Mesodermal cell (in vitro differentiated cells): ENCODE results near the gene RAB41.
"Not testable (repeated sequence)": the region's sequence is repeated elsewhere in the genome, so short reads cannot be mapped to it uniquely, and the experiment has no call there.

Source experiments
- H3K27ac ChIP-seq: 2 replicates; pipeline ENCODE4 v1.7.0; 2013; ENCODE audit warnings: mild to moderate bottlenecking, low read depth, low read length, moderate library complexity; ENCODE audit not compliant: severe bottlenecking
- H3K36me3 ChIP-seq: 2 replicates; pipeline ENCODE4 v1.7.1; 2013; ENCODE audit warnings: mild to moderate bottlenecking, low read length, moderate library complexity; ENCODE audit not compliant: control insufficient read depth, insufficient read depth
- H3K4me1 ChIP-seq: one replicate; pipeline ENCODE4 v1.7.1; 2013; ENCODE audit warnings: mild to moderate bottlenecking, low read length; ENCODE audit not compliant: insufficient read depth, control insufficient read depth, poor library complexity, severe bottlenecking
- H3K4me3 ChIP-seq: 2 replicates; pipeline ENCODE4 v1.7.0; 2013; ENCODE audit warnings: low read length, control low read depth, mild to moderate bottlenecking; ENCODE audit not compliant: insufficient read depth, poor library complexity, severe bottlenecking; ENCODE audit errors: extremely low read depth
- H3K9me3 ChIP-seq: 2 replicates; pipeline ENCODE4 v1.7.1; 2013; ENCODE audit warnings: mild to moderate bottlenecking, low read length, moderate library complexity; ENCODE audit not compliant: control insufficient read depth
- WGBS, 2 experiments: methylation state at CpG; one replicate each; pipeline ENCODE4 v1.1.5; 2013; ENCODE audit warnings: missing lambda C conversion rate in 2 of 2; ENCODE audit not compliant: insufficient coverage in 2 of 2; 5-methylcytosine and 5-hydroxymethylcytosine counted together

Gene RAB41

GRCh38 chrX:70289793-70290770 lies 8.1 kb downstream of the RAB41 start, which contains the start of the genes KIF4A and PDZD11:
KIF4A (plus strand) TSS chrX:70290104; CDS start chrX:70290459, 355 bp downstream.
PDZD11 (minus strand) TSS chrX:70289927; CDS start chrX:70289341, 586 bp downstream.
- no peaks in the 10 kb centered on the region for H3K9me3 ChIP-seq
- H3K36me3 ChIP-seq: peaks cover 30% of the 10 kb centered on the region
- no peak within 1 kb of the TSS for H3K27ac ChIP-seq
- 0% methylated on average over 4 to 21 of the region's 62 CpGs for WGBS, 2 experiments
- H3K4me1 ChIP-seq: no peaks in the 10 kb centered on the region
- peak within 1 kb of the TSS; percentile 47 for H3K4me3 ChIP-seq

- Histone ChIP-seq H3K4me3 (no peak overlapping the region), H3K27ac (no peak overlapping the region), H3K36me3 (peaks cover 23% of the 10 kb centered on the region), H3K9me3 (no peaks in the 10 kb centered on the region), H3K4me1 (no peaks in the 10 kb centered on the region)
- WGBS, 2 experiments: no CpG with 5 or more reads among the region's 1 CpG
Measured at GRCh38 chrX:70292788-70293187, 10.8 kb downstream of the RAB41 start.

- 100% methylated on average over 1 of the region's 5 CpGs for WGBS, 2 experiments
- peaks cover 25% of the 10 kb centered on the region for H3K36me3 ChIP-seq
Measured at GRCh38 chrX:70293621-70294020, 11.6 kb downstream of the RAB41 start.

GRCh38 chrX:70301716-70302115 lies 19.7 kb downstream of the RAB41 start:
- WGBS, 2 experiments: no CpG with 5 or more reads among the region's 3 CpGs
- H3K4me3 ChIP-seq: no peak overlapping the region
- H3K36me3 ChIP-seq: peaks cover 51% of the 10 kb centered on the region
- peak overlapping the region; percentile 64 for H3K27ac ChIP-seq
- H3K9me3 ChIP-seq: no peaks in the 10 kb centered on the region
- H3K4me1 ChIP-seq: no peaks in the 10 kb centered on the region

More at GRCh38 chrX:70293621-70294020, 11.6 kb downstream of the RAB41 start:
- no peak overlapping the region for H3K4me3 ChIP-seq
- no peaks in the 10 kb centered on the region for H3K9me3 ChIP-seq
- no peak overlapping the region for H3K27ac ChIP-seq
- H3K4me1 ChIP-seq: no peaks in the 10 kb centered on the region

GRCh38 chrX:70313503-70313902 lies 31.5 kb downstream of the RAB41 start:
- WGBS, 2 experiments: no CpG with 5 or more reads among the region's 1 CpG
- Histone ChIP-seq H3K36me3 (peaks cover 11% of the 10 kb centered on the region), H3K27ac (no peak overlapping the region), H3K9me3 (no peaks in the 10 kb centered on the region), H3K4me3 (no peak overlapping the region), H3K4me1 (no peaks in the 10 kb centered on the region)

- no peaks in the 10 kb centered on the region for H3K9me3 ChIP-seq
- no peak overlapping the region for H3K4me3 ChIP-seq
- no peaks in the 10 kb centered on the region for H3K4me1 ChIP-seq
- no peaks in the 10 kb centered on the region for H3K36me3 ChIP-seq
- H3K27ac ChIP-seq: no peak overlapping the region
- 62 to 98% methylated on average over 2 to 4 of the region's 4 CpGs for WGBS, 2 experiments
Measured at GRCh38 chrX:70322784-70323183, 40.8 kb downstream of the RAB41 start.

GRCh38 chrX:70323628-70324027 lies 41.7 kb downstream of the RAB41 start:
- not testable (repeated sequence) for H3K4me3 ChIP-seq, H3K27ac ChIP-seq, H3K4me1 ChIP-seq, H3K9me3 ChIP-seq, H3K36me3 ChIP-seq
- whole genome bisulfite sequencing, 2 experiments: no CpG with 5 or more reads among the region's 6 CpGs

- WGBS, 2 experiments: no CpG with 5 or more reads among the region's 2 CpGs
- H3K27ac ChIP-seq: no peak overlapping the region
- no peaks in the 10 kb centered on the region for H3K9me3 ChIP-seq
- H3K36me3 ChIP-seq: peaks cover under 1% of the 10 kb centered on the region
- no peaks in the 10 kb centered on the region for H3K4me1 ChIP-seq
- no peak overlapping the region for H3K4me3 ChIP-seq
Measured at GRCh38 chrX:70324326-70324725, 42.4 kb downstream of the RAB41 start.

GRCh38 chrX:70331161-70331560 lies 49.2 kb downstream of the RAB41 start:
- Histone ChIP-seq H3K4me1 (no peaks in the 10 kb centered on the region), H3K36me3 (peaks cover 22% of the 10 kb centered on the region)
- whole genome bisulfite sequencing, 2 experiments: no CpG with 5 or more reads among the region's 1 CpG

GRCh38 chrX:70332600-70332999 lies 50.6 kb downstream of the RAB41 start:
- no peak overlapping the region for H3K4me3 ChIP-seq
- no peaks in the 10 kb centered on the region for H3K4me1 ChIP-seq
- WGBS, 2 experiments: no CpG with 5 or more reads among the region's 1 CpG

More at GRCh38 chrX:70331161-70331560, 49.2 kb downstream of the RAB41 start:
- H3K27ac ChIP-seq: no peak overlapping the region
- no peak overlapping the region for H3K4me3 ChIP-seq
- H3K9me3 ChIP-seq: no peaks in the 10 kb centered on the region

More at GRCh38 chrX:70332600-70332999, 50.6 kb downstream of the RAB41 start:
- no peak overlapping the region for H3K27ac ChIP-seq
- H3K9me3 ChIP-seq: no peaks in the 10 kb centered on the region
- peaks cover 26% of the 10 kb centered on the region for H3K36me3 ChIP-seq
